ENCODE results near the gene TRIM2. TPM values are rescaled to one million over a fixed set of nuclear protein-coding genes. Genes with fewer than 3 reads are reported as not detected.
A peak's percentile ranks its signal among the peaks of the same experiment; 100 is the strongest.

TRIM2 gene
- total RNA-seq, 1 experiment from 2014 or later, result 28.0 TPM

DNA sequence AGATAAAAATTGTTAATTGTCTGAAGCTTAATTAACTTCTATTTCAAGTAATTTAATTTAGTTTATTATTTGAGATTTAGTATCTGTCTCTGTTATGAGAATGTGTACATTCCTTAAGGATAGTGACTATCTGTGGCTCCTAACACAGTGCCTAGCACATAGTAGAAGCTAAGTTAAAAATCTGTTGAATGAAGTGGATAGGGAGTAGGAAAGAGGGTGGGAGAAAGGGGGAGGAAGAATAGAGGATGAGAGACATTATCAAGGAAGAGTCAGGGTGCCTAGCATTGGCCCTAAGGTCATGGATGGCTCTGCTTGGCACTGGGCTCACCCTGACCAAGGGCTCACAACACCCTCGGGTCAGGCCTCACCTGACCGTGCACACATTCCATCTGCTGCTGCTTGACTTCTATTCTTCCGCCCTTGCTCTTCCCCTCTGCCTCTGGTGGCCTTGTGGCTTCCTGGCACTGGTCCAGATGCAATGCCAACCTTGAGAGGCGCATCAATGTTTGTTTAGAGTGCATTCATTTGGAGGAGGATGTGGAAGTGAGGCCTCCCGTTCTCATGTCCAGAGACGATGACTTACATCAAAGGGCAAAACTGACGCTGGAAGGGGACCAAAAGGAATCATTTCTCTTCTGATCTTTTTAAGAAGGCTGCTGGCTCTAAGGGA is 42.3 kb downstream of the TRIM2 start:
- DNase-seq (ENCODE audit: low read depth), result no peak

DNA sequence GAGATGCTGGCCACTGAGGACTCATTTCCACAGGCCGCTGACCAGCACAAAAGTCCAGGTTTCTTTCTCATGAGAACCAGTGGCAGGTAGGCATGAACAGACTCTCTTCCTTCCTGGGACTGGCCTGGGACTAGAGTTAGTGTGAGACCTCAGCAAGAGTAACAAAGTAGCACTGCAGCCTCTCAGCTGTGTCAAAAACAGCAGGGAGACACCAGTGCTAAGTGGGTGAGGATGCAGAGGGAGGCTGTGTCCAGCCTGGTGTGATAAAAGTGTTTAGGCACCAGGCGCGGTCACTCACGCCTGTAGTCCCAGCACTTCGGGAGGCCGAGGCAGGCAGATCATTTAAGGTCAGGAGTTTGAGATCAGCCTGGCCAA is 42.9 kb downstream of the TRIM2 start:
- DNase-seq (ENCODE audit: low read depth), result no peak

DNA sequence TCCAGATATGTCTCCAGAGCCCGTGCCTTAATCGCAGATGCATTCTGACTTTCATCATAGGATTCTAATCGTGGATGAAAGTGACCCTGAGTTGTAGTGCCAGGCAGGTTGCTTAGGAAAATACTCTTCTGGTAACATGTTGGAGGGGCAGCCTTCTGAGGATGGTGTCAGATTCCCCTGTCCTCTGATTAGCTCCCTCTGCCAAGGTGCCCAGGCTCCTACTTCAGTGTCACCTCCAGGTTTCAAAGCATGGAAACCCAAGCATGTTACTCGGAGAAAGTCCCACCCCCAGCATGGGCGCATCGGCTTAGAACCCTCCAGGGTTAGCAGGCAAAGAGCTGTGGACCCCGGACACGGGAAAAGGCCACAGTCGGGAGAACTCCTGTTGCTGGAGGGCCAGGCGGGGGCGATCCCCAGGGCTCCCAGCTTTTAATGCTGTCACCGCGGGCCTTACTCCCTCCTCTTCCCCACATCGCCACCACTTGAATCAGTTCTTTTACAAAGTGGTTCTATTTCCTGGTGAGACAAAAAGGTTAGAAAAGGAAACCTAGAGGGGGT is 44.5 kb downstream of the TRIM2 start:
- DNase-seq (ENCODE audit: low read depth), result no peak

DNA sequence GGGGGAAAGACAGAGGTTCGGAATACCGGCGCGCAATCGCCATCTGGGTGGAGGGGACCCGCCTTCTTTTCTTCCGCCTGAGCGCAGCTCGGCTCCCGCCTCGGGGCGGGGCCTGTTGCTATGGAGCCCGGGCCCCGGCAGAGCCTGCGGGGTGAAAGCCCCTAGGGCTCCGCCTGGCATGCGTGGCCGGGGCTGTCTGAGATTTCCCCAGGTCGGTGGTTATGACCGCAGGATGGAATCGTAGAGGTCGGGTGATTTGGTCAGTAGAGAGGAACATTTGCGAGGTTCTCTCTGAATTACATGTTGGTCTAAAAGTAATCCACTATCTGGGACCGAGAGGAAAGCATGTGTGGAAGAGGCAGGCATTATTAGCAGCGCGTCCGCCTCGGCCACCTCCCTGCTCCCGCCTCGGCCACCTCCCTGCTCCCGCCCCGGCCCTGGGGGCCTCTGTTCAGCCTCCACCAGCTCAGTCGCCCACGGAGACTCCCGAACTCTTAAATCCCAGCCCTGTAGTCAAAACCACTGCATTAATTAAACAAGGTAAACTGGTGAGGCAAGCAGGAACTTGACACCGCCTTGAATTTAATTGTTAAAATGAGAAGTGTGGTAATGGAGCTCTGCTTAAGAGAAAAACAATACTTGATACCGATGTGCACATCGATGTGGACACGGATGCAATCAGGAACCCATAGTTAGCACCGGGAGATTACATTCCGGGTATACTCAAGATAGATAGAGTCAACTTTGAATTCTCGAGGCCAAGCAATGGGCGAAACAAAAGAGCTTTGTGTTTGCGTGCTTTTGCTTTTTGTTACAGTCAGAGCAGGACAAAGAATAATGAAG is 45.2 kb downstream of the TRIM2 start:
- peak; percentile 88 for DNase-seq (ENCODE audit: low read depth)

DNA sequence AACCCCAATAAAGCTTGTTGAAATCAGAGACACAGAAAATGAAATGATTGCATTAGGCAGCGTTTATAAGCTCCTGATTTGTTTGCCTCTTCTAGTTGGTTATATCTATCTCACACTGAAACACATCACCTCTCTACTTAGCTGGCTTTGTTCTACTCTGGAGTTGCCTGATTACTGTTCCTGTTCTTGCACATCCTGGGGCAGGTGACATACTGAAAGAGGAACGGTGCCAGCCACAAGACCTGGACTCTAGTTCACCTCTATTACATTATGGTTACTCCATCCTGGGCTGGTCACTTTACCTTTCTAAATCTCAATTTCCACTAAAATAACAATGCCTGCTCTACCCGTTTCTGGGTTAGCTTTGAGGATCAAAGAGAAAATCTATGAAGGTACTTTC is 47.9 kb downstream of the TRIM2 start:
- no peak for DNase-seq (ENCODE audit: low read depth)

DNA sequence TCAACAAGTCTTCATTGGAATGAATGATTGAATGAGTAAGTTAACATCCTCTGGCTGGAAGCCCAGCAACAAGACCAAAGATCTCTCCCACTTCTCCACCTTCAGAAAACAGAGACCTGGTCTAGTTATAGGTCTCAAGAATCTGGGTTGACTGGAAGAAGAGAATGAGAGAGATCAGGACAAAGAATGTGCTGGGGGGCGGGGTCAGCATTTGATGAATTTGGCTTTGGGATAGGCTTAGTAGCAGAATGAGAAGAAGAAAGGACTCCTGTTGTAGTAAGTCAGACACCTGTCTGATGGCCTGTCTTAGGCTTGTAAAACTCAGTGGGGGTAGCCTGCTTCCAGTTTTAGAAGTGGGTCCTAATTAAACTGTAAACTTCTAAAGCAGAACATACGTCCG is 51.0 kb downstream of the TRIM2 start:
- no peak for DNase-seq (ENCODE audit: low read depth)

DNA sequence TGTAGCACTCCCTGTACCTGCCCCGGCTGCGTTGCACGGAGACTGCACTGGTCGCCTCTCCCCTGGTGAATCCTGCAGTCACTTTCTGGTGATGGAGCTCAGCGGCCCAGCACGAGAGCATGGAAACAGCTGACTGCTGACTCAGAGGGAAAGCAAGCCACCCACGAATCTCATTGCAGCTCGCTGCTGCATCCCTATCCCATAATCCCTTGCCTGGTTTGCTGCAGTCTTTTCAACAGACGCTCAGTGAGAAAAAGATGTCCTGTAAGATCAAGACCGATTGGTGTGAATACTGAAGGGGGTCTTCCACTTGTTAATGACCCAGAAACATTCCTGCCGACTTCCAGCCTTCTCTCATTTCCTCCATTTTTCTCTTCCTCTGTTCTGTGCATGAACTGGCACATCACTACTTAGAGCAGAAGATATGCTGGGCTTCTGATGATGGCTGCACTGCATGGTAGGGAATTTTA is 52.9 kb downstream of the TRIM2 start:
- DNase-seq (ENCODE audit: low read depth), result peak; percentile 17

DNA sequence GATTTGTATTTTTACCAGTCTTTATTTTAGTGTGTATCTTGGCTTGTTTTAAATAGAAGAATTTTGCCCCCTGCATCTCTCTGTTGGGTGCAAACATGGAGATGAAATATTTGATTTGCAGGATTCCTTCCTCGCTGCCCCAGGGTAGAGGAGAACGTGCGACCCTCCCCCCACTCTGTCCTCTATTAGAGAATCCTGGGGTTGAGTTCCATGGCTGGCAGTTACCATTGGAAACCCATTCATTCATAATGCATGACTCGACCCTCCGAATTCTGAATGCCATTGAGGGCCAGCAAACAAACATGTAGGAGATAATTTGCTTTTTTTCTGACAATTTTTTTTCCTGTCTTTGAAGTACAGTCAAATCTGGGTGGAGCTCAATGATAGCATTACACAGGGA is 53.7 kb downstream of the TRIM2 start:
- DNase-seq (ENCODE audit: low read depth), result no peak

DNA sequence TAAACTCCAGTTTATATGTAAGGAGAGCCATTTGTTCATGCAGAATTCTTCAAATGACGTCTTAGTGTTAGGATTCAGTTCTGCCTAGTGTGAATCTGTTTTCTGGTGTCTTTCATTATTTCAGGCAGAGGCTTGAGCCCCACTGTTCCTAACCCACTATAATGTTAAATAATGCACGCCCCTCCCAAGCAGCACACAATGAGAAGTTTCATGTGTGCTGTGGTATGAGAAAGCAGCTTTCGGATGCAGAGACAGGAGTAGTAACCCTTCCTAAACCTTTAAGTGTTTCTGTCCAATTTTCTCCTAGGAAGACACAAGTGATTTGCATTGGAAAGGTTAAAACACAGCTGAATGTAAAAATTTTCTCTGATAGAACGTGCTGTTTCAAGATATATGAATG is 54.5 kb downstream of the TRIM2 start:
- no peak for DNase-seq (ENCODE audit: low read depth)

DNA sequence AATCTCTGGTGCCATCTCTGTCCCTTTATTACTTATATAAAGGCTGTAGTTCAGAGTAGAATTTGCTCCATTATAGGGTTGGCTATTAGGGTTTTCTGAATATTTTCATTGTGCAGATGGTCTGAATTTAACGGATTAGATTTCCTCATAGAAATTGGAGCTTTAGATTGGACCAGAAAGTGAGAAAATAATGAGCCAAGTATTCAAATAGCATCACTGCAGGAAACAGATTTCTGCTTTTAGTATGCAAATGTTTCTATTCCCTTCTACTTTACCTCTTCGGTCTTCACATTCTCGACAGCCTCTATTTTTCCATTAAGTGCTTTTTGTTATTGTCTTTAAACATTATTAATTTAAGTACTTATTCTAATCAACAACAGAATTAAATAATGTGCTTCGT is 55.4 kb downstream of the TRIM2 start:
- DNase-seq (ENCODE audit: low read depth), result no peak

DNA sequence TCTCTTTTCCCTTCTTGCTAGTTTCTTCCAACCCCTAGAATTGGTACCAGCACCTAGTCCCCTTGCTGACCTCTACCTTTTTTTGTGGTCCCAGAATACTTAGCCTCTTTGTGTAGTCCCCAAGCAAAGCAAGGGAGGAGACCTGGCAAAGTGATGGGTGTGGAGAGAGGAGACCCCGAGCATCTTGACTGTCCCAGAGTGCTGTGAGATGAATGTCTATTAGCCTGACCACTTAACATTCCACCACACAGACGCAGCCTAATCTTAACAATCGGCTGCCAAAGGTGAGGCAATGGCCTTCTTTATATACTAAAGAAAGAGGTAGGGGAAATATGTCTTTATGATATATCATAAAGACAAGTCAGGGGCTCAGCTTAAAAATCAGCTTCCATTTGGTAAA is 55.9 kb downstream of the TRIM2 start:
- DNase-seq (ENCODE audit: low read depth), result no peak

DNA sequence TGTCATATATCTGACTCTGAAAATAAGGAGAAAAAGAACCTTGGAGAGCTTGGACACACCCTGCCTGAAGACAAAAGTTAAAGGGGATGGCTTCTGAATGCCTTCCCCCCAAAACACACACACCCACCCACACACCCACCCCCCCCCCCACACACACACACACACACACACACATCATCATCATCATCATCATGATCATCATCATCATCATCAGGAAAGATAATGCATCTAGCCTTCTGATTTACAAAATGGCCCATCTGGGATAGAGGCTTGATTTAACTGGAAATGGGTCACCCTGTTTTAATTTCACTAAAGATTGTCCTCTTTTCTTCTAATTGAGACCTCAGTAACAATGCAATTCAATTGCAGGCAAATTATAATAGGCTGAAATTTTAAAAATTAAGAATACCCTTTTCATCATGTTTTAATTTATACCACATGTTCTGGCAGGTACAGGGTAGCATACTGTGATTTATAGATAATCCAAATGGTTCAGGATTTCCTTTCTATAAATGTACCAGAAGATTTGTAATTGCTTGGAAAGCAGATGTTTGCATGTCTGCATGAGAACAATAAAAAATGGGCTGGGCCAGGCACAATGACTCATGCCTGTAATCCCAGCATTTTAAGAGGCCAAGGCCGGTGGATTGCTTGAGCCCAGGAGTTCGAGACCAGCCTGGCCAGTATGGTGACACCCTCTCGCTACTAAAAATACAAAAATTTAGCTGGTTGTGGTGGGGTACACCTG is 56.5 kb downstream of the TRIM2 start:
- peak; percentile 14 for DNase-seq (ENCODE audit: low read depth)

DNA sequence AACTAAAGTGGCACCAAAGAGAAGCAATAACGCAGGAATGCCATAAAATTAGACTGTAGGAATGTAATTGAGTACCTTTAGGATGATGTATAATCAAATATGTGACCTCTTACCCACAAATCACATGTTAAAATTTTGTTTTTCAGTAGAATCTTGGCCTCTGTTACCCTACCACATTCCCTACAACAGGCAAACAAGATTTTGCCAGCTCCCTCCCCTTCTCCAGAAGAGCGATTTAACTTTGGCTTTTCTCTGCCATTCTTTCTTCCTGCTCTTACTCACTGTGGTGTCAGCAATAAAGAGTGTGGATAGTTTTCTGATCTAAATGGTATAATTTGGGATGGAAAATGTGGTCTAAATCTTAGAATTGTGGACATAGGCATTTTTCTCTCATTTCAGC is 57.2 kb downstream of the TRIM2 start:
- no peak for DNase-seq (ENCODE audit: low read depth)

DNA sequence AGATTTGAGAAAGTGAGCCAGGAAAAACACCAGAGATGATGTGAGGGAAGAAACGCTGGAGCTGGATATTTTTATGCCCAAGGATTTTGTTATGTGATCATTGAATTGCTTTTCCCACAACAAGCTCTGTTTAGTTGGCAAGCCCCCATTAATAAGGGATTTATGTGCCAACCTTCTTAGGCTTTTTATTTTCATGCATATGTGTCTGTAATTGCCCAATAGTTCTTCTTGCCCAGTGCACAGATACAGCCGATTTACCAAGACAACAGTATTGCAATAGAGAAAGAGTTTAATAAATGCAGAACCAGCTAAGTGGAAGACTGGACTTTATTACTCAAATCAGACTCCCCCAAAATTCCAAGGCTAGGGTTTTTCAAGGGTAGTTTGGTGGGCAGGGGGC is 57.7 kb downstream of the TRIM2 start:
- DNase-seq (ENCODE audit: low read depth), result no peak

DNA sequence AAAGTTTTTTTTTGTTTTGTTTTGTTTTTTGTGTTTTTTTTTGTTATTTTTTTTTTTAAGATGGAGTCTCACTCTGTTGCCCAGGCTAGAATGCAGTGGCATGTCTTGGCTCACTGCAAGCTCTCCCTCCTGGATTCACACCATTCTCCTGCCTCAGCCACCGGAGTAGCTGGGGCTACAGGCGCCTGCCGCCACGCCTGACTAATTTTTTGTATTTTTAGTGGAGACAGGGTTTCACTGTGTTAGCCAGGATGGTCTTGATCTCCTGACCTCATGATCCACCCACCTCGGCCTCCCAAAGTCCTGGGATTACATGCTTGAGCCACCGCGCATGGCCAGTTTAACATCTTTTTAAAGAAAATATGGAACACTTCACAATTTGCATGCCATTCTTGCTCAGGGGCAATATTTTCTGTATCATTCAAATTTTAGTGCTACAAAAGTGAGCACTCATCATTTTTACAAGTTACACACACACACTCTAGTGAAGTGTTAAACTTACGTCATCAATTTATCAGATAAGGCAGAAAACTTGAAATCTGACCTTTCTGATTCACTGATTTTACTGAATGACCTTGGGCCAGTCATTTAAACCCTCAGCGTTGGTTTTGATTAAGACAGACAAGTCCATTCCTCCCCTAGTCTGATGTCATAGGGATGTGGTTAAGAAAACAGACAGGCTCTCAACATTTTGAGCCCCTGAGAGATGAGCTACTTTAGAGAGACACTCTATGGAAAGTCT is 61.2 kb downstream of the TRIM2 start:
- no peak for DNase-seq (ENCODE audit: low read depth)

DNA sequence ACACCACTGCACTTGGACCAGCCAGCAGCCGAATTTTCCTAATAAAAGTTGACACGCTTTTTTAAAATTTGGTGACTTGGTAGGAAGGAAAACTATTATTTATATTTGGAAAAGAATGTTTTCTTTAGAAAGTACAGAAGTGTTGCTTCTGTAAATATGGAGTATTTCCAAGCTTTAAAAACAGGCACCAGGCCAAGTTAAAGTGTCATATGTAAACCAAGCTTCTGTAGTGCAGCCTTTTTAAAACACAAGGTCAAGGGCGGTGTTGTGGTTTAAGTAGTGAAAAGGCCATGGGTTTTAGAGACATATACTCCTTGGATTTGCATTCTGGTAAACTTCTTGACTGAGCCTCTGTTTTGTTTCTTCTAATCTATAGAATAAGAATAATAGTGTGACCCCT is 62.7 kb downstream of the TRIM2 start:
- DNase-seq (ENCODE audit: low read depth), result no peak

DNA sequence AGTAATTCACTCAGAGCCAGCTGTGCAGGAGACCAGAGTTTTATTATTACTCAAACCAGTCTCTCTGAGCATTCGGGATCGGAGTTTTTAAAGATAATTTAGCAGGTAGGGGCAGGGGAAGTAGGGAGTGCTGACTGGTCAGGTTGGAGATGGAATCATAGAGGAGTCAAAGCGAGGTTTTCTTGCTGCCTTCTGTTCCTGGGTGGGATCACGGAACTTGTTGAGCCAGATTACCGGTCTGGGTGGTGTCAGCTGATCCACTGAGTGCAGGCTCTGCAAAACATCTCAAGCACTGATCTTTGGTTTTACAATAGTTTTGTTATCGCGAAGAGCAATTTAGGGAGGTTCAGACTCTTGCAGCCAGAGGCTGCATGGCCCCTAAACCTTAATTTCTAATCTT is 63.6 kb downstream of the TRIM2 start:
- no peak for DNase-seq (ENCODE audit: low read depth)

DNA sequence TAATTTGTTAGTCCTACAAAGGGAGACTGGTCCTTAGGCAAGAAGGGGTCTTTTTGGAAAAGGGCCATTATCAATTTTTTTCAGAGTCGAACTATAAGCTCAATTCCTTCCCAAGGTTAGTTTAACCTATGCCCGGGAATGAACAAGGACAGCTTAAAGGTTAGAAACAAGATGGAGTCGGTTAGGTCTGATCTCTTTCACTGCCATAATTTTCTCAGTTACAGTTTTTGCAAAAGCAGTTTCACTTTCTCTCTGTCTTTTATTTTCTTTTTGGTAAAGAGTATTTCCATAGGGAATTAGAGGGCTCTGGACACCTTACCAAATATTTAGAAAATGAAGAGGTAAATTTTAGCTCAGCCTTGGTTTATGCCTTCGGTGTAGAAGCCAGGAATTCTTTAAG is 64.1 kb downstream of the TRIM2 start:
- DNase-seq (ENCODE audit: low read depth), result no peak

DNA sequence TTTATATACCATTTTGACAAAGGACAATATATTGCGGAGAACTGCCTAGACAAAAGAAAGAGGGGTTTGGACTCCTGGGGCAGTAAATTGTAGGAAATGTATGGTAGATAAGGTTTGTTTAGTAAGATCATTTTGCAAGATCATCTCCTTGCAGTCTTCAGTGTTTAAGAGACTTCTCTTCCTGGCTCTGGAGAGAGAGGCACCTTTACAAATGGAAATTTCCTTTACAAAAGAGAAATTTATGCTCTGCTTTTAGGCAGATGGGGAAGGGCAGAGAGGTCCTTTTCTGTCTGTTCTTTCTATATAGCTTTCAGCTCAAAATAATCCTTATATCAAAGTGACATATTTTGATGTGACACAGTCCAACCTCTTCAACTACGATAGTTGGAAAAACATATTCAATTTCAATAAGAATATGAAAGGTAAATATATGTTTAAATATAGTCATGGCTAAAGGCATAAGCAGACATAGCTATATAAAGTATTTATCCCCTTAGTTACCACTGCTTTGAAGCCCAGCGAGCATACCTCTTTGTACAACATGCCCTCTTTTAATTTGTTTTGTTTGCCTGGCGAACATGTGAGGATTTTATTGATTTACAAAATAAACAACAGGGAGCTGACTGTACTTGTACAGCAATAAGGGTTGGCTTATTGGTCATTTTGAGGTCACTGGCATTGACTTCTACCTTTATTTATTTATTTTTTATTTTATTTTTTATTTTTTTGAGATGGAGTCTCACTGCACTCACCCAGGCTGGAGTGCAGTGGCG is 65.2 kb downstream of the TRIM2 start:
- DNase-seq (ENCODE audit: low read depth), result no peak

DNA sequence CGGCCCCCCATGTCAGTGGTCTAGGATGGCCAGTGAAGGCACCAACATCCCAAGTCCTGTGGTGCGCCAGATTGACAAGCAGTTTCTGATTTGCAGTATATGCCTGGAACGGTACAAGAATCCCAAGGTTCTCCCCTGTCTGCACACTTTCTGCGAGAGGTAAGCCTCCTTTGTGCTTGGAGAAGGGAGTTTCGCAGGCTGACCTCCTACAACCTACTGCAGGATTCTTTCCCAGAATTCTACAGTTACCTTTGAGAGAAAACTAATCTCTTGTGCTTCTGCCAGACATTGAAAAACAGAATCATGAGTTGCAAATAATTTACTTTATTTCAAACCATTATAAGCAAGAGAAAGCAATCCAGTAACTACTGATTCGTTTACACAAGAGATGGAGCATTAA is 66.1 kb downstream of the TRIM2 start:
- no peak for DNase-seq (ENCODE audit: low read depth)

All from HT1080 (cell line).